HepG2 (cell line): ENCODE results near the gene KIF22. TPM values are rescaled to one million over a fixed set of nuclear protein-coding genes. Genes with fewer than 3 reads are reported as not detected.

ENCODE experiments used
- AKNA ChIP-seq: sonication (generic); formaldehyde crosslinking; IDR thresholded peaks from 2 replicates; pipeline ENCODE4 v1.4.0; 2020; ENCODE audit warnings: missing genetic modification reagents, borderline replicate concordance
- ELF1 ChIP-seq: sonication (generic); formaldehyde crosslinking; IDR thresholded peaks from 2 replicates; pipeline ENCODE4 v1.4.0; 2020; ENCODE audit warnings: missing genetic modification reagents
- FOXA1 ChIP-seq, 2 experiments: fragments of 450-650 bp in 1 of 2; sonication (generic) in 1 of 2; formaldehyde crosslinking in 1 of 2; IDR thresholded peaks; 2 replicates each; pipeline versions ENCODE4 v1.4.0 to v1.6.1; 2016 to 2020; ENCODE audit warnings: missing genetic modification reagents in 1 of 2
- FOXC1 ChIP-seq: sonication (generic); formaldehyde crosslinking; IDR thresholded peaks from 2 replicates; pipeline ENCODE4 v1.8.0; 2022; ENCODE audit warnings: mild to moderate bottlenecking, missing genetic modification reagents, borderline replicate concordance
- FOXO1 ChIP-seq: sonication (generic); formaldehyde crosslinking; IDR thresholded peaks from 2 replicates; pipeline ENCODE4 v1.4.0; 2020; ENCODE audit warnings: missing genetic modification reagents
- HNF4A ChIP-seq: sonication (generic); formaldehyde crosslinking; IDR thresholded peaks from 2 replicates; pipeline ENCODE4 v1.4.0; 2020; ENCODE audit warnings: missing genetic modification reagents
- KDM1A ChIP-seq: IDR thresholded peaks from 2 replicates; pipeline ENCODE4 v1.6.1; 2016; ENCODE audit warnings: missing compliant biosample characterization
- PPARG ChIP-seq: conservative IDR thresholded peaks from 2 replicates; pipeline ENCODE4 v1.6.1; 2016; ENCODE audit warnings: missing biosample characterization, missing genetic modification reagents
- RBFOX2 ChIP-seq: fragments of 200-400 bp; formaldehyde crosslinking; IDR thresholded peaks from 2 replicates; pipeline ENCODE4 v1.6.1; 2017; ENCODE audit warnings: low read depth, mild to moderate bottlenecking, low read length
- RBM39 ChIP-seq: fragments of 200-400 bp; formaldehyde crosslinking; IDR thresholded peaks from one replicate; pipeline ENCODE4 v1.6.1; 2018; ENCODE audit warnings: antibody characterized with exemption, mild to moderate bottlenecking, low read depth, low read length; ENCODE audit not compliant: poor library complexity, severe bottlenecking
- SP2 ChIP-seq: sonication (generic); formaldehyde crosslinking; IDR thresholded peaks from 2 replicates; pipeline ENCODE4 v1.5.1; 2020; ENCODE audit warnings: mild to moderate bottlenecking, missing genetic modification reagents
- TEAD3 ChIP-seq: optimal IDR thresholded peaks from 2 replicates; pipeline ENCODE3; 2016; ENCODE audit warnings: borderline replicate concordance
- TMF1 ChIP-seq: sonication (generic); formaldehyde crosslinking; IDR thresholded peaks from 2 replicates; pipeline ENCODE4 v1.8.1; 2022; ENCODE audit warnings: low read depth, missing genetic modification reagents
- USF2 ChIP-seq, 2 experiments: sonication (generic) in 1 of 2; formaldehyde crosslinking in 1 of 2; IDR thresholded peaks; 2 replicates each; pipeline versions ENCODE4 v1.5.1 to v1.6.1; 2011 to 2020; ENCODE audit warnings: borderline replicate concordance in 1 of 2, low read depth in 1 of 2, low read length in 1 of 2, mild to moderate bottlenecking in 1 of 2, missing genetic modification reagents in 1 of 2, moderate library complexity in 1 of 2
- ZFYVE20 ChIP-seq: sonication (generic); formaldehyde crosslinking; IDR thresholded peaks from 2 replicates; pipeline ENCODE4 v1.8.0; 2023; ENCODE audit warnings: low read depth, mild to moderate bottlenecking, moderate library complexity, missing genetic modification reagents, borderline replicate concordance
- ZMAT3 ChIP-seq: sonication (generic); formaldehyde crosslinking; conservative IDR thresholded peaks from 2 replicates; pipeline ENCODE4 v1.7.0; 2021; ENCODE audit warnings: missing genetic modification reagents
- ZNF331 ChIP-seq: sonication (generic); formaldehyde crosslinking; IDR thresholded peaks from 2 replicates; pipeline ENCODE4 v1.4.0; 2020; ENCODE audit warnings: missing genetic modification reagents
- ZNF543 ChIP-seq: sonication (generic); formaldehyde crosslinking; IDR thresholded peaks from 2 replicates; pipeline ENCODE4 v1.4.0; 2020; ENCODE audit warnings: mild to moderate bottlenecking, missing genetic modification reagents
- ZSCAN9 ChIP-seq: IDR thresholded peaks from 2 replicates; pipeline ENCODE4 v1.6.1; 2016; ENCODE audit warnings: borderline replicate concordance
- polyA plus RNA-seq, 8 experiments: library from polyadenylated mRNA; depleted of rRNA in 3 of 8; stranded (reverse) in 7 of 8; unstranded in 1 of 8; fragments of >200 nt; fragmentation: Illumina TruSeq in 4 of 8; extraction: Trizol in 4 of 8; gene quantifications; 2 replicates each; pipeline versions ENCODE4 v1.2.1 to v1.2.3, GENCODE V29; 2011 to 2016; ENCODE audit warnings: low read depth in 4 of 8, missing spikeins in 1 of 8, mixed read lengths in 1 of 8; ENCODE audit not compliant: insufficient read depth in 1 of 8
- total RNA-seq, 5 experiments: library from RNA; depleted of rRNA; stranded (reverse); fragments of >200 nt; fragmentation: Illumina TruSeq; extraction: Trizol; gene quantifications; 2 replicates each; pipeline ENCODE4 v1.2.3, GENCODE V29; 2016; ENCODE audit warnings: low read depth in 1 of 5
- TF ChIP-seq, protein P1 (sequence below): sonication (generic); formaldehyde crosslinking; IDR thresholded peaks from 2 replicates; pipeline ENCODE4 v1.8.1; 2023; ENCODE audit warnings: missing genetic modification reagents, inconsistent platforms, borderline replicate concordance

KIF22 gene
- total and polyA plus RNA-seq, 2 of the 13 experiments (the other 11 are each of a cell fraction or from before 2014, with no cell fraction given) = 95.8 to 118 TPM

- TF ChIP-seq AKNA (CRISPR knock-in tag) (no peak), RBFOX2 (no peak; the same call in 1 of the 2 replicates), ZMAT3 (no peak), ZFYVE20 (CRISPR knock-in tag) (no peak), ZSCAN9 (CRISPR knock-in tag) (0 out of 2 replicates have a peak, but pooled peaks have one; percentile 4), ZNF331 (CRISPR knock-in tag) (no peak), FOXO1 (CRISPR knock-in tag) (no peak), PPARG (CRISPR knock-in tag) (no peak), ELF1 (no peak), SP2 (CRISPR knock-in tag) (no peak; the same call in 1 of the 2 replicates), FOXC1 (no peak), HNF4A (CRISPR knock-in tag) (no peak), RBM39 (no peak), USF2 (IDR thresholded peaks at IDR 0.05; ENCODE audit: low read depth, low read length) (peak; percentile 82), USF2 (CRISPR knock-in tag; IDR thresholded peaks at IDR 0.05; ENCODE audit: borderline replicate concordance) (peak; percentile 46; the same call in 1 of the 2 replicates), FOXA1 (IDR thresholded peaks at IDR 0.05) (no peak), FOXA1 (CRISPR knock-in tag; IDR thresholded peaks at IDR 0.05) (no peak), TMF1 (CRISPR knock-in tag) (no peak), KDM1A (CRISPR knock-in tag) (no peak), TEAD3 (CRISPR knock-in tag) (no peak), ZNF543 (peak; percentile 26; the same call in 1 of the 2 replicates)
- TF ChIP-seq, protein P1, sequence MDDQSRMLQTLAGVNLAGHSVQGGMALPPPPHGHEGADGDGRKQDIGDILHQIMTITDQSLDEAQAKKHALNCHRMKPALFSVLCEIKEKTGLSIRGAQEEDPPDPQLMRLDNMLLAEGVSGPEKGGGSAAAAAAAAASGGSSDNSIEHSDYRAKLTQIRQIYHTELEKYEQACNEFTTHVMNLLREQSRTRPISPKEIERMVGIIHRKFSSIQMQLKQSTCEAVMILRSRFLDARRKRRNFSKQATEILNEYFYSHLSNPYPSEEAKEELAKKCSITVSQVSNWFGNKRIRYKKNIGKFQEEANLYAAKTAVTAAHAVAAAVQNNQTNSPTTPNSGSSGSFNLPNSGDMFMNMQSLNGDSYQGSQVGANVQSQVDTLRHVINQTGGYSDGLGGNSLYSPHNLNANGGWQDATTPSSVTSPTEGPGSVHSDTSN = no peak
These were observed 30.4 kb downstream of the KIF22 start (continued) for GRCh38 chr16:29820730-29821642.
